ENCODE data around the gene TMEM205.
"Not testable (repeated sequence)": the region's sequence is repeated elsewhere in the genome, so short reads cannot be mapped to it uniquely, and the experiment has no call there.

Gene TMEM205

DNA sequence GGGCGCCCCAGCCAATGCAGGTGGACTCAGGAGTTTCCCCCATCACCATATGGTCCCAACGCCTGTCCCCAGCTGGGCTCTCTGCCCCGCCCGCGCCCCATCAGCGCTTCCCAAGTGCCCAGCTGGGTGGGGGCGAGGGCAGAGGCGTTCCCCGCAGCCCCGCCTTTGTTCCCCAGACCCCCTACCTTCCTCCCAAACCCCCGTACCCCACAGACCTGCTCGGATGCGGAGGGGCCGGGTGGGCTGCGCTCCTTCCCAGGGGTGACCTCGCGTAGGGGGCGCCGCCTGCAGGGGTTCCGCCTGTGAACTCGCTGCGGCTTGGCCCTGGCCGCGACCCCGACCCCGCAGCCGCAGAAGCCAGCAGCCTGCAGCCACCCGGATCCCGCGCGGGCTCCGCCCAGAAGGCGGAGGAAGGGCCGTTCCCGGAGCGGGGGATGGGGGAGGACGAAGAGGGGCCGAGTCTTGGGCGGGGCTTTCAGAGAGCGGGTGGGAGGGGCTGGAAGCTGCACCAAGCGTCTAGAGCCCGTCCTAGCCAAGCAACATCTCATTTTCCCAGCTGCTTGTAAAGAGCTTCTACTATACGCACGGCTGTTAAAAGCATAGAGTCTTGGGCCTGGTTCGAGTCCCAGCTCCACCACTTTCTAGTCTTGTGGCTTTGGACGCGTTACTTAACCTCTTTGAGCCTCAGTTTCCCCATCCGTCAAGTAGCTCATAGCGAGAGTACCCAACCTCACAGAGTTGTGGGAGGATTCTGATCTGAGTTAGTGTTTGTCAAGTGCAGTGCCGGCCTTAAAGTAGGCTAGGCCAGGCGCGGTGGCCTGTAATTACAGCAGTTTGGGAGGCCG lies 6.6 kb downstream of the TMEM205 start, which contains the start of gene RAB3D:
TSS of gene RAB3D (minus strand) at position 404 of the 845 bp plus-strand sequence. CDS start 2,258 bp downstream, outside the sequence.
- DNase-seq (ENCODE audit: low read depth), result peak; percentile 63

DNA sequence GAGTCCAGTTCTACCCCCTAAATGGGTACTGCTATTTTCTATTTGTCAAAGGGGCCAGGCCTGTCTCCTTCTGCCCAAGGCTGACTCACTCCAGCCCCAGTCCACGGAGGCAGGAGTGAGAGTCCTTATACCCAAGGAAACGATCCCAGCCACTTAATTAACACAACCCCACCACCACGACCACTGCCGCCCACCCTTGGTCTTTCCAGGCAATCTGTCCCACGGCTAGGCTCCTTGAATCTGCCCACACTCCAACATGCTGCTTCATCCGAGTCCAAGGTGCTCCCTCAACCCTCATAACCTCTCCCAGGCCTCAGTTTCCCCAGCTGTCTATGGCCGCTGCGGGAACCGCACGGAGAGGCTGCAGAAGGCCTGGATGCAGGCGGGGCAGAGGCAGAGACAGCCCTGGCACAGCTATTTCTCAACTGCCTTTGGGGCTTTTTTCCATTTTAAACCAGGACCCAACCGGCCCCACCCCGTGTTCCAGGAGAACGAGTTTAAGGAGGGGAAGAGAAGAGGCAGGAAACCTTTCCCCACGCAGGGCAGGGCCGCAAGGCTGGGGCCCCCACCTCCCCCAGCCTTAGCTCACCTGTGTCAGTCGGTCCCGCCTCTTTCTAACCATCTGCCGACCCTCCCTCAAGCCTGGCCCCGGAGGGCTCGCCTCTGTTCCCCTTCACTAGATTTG lies 7.4 kb downstream of the TMEM205 start:
- DNase-seq (ENCODE audit: low read depth), result no peak

DNA sequence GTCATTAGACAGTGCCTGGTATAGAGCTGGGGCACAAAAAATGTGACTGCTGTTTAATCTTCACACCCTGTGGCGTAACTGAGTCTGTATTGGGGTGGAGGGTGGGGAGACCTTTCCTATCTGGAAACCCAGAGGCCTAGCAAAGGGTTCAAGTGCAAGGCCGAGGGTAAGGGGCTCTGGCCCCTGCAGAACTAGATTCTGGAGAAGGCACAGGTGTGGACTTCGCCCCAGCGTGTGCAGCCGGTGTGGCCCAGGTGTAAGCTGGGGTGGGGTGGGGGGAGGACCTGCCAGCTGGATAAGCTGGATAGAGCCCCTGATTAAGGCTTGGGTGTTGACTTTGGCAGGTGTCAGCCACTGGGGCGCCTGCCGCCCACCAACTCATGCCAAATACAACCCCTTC lies 7.9 kb downstream of the TMEM205 start:
- DNase-seq (ENCODE audit: low read depth), result no peak

DNA sequence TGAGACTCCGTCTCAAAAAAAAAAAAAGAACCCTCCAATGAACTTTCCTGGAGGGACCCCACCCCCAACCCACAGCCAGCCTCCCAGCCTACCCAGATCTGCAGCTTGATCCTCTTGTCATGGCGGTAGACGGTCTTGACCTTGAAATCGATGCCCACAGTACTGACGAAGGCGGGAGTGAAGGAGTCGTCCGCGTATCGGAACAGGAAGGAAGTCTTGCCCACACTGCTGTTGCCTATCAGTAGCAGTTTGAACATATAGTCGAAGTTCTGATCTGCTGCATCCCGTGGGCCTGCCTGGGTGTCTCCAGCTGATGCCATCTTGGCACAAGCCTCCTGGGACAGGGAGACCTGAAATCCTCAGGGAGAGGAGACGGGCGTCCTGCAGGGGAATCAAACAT lies 9.0 kb downstream of the TMEM205 start:
- DNase-seq (ENCODE audit: low read depth), result no peak

DNA sequence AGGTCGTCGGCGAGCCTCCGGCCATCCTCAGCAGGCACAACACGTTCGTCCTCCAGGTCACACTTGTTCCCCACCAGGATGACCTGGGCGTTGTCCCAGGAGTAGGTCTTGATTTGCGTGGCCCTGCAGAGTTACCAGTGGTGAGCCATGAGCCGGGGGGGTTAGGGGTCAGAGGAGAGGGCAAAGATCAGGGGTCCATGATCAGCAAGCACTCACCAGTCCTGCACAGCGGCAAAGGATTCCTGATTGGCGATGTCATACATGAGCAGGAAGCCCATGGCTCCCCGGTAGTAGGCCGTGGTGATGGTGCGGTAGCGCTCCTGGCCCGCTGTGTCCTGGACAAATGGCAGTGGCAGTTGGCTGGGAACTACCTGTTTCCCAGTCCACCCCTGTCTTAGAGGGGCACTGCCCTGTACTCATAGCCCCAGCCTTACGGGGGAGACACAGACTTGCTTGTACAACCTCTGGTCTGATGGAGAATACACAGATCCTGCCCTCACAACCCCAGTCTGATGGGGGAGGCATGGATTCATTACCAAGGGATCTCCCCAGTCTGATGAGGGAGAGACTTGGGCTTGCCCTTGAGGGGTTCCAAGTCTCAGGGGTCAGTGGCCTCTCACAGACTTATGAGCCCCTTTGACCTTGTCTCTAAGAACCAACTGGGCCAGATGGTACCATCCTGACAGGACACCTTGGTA lies 10.5 kb downstream of the TMEM205 start:
- no peak for DNase-seq (ENCODE audit: low read depth)

DNA sequence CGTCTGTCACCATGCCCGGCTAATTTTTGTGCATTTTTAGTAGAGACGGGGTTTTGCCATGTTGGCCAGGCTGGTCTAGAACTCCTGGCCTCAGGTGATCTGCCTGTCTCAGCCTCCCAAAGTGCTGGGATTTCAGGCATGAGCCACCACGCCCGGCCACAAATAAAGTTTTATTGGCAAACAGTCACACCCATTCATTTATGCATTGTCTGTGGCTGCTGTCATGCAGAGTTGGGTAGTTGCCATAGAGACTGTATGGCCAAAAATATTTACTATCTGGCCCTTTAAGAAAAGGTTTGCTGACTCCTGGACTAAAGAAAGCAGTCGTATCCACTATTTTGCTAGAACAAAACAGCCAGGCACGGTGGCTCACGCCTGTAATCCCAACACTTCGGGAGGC lies 12.2 kb downstream of the TMEM205 start:
- not testable (repeated sequence) for DNase-seq (ENCODE audit: low read depth)

DNA sequence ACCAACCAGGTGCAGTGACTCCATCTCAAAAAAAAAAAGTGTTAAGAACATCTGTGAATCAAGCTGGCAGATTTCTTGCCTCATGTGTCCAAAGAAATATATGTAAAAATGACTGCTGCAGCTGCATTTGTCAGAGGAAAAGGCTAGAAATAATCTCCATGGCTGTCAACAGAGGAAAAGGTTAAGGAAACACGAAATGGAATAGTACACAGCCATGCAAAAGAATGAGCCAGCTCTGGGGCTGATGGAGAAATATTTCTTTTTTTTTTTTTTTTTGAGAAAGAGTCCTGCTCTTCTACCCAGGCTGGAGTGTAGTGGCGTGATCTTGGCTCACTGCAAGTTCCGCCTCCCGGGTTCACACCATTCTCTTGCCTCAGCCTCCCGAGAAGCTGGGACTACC lies 13.2 kb downstream of the TMEM205 start:
- DNase-seq (ENCODE audit: low read depth), result no peak

DNA sequence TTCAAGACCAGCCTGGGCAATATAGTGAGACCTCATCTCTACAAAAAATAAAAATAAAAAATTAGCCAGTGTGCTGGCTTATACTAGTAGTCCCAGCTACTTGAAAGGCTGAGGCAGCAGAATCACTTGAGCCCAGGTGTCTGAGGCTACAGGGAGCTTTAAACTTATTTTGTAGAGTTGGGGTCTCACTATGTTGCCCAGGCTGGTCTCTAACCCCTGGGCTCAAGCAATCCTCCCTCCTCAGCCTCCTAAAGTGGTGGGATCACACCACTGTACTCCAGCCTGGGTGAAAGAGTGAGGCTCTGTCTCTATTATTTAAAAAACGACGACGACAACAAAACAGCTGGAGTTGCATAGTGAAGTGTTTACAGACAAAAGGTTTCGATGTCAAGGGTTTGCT lies 14.6 kb downstream of the TMEM205 start:
- no peak for DNase-seq (ENCODE audit: low read depth)

DNA sequence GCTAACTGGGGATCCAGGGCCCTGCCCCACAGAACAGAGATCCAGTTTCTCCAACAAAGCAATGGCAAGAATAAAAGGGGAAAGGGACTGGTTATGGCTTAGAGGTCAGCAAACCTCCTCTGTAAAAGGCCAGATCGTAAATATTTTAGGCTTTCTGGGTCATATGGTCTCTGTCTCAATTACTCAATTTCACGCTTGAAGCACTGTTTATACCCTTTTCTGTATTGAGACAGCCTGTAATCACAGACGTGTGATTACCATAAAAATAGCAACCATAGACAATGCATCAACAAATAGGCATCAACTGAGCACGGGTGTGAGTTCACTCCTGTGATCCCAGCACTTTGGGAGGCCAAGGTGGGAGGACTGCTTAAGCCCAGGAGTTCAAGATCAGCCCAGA lies 15.9 kb downstream of the TMEM205 start:
- no peak for DNase-seq (ENCODE audit: low read depth)

DNA sequence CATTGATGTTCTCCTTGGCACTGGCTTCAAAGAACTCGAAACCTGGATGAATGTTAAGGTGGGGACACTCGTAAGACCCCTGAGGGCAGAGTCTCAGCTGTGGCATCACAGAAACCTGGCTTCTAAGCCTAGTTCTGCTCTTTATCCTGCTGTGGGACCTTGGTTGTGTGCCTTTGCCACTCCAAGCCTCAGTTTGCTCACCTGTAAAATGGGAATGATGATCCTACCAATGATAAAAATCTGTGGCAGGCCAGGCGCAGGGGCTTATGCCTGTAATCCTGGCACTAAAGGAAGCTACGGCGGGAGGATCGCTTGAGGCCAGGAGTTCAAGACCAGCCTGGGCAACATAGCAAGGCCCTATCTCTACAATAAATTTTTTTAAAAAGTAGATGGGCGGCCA lies 20.5 kb downstream of the TMEM205 start:
- DNase-seq (ENCODE audit: low read depth), result no peak

DNA sequence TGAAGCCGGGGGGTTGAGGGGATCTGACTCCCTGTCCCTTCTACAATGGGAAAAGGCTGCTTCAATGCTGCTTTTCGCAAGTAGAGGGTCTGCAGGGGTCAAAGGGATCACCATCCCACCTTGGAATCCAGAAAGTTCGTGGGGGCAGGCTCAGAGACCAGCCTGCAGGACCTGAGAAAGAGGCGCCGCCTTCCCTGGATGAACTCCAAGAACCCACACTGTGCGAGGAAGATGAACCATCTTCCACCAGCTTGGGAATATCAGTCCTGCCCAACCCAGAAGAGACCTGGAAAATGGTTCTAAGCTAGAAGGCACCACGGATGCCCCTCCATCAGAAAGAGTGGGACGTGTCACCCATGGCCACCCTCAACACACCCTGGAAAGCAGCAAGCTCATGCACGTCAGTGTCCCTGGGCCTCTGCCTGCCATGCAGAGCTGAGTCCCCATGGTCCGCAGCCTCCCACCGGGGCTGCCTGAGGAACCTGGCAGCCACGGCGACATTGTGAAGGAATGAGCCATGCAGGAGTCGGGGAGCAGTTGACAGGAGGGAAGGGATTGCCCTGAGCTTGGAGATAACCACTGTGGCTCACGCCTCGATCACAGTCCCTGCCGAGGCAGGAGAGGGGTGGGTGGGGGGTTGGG lies 21.2 kb downstream of the TMEM205 start:
- DNase-seq (ENCODE audit: low read depth), result no peak

DNA sequence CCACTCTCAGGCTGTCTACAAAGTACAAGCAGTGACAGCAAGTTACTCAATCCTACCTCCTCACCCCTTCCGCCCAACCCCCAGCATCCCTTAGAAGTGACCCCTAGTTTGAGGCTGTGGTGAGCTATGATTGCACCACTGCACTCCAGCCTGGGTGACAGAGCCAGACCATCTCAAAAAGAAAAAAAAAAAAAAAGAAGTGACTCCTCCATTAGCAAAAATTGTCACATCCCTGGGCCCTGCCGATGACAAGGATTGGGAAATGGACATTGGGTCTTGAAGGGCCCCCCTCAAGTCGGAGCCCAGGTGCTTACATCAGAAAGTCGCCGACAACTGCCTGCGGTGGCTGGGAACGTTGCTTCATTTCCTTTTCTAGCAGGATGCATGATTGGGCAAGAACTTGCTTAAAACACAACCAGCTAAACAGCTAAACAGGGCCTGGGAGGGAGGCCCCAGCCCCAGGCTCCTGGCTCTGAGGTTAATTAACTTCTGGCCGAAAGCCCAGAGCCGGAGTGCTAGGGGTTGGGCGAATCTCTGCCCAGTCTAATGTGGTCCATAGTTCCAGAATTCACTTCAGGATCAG lies 21.9 kb downstream of the TMEM205 start:
- DNase-seq (ENCODE audit: low read depth), result no peak

DNA sequence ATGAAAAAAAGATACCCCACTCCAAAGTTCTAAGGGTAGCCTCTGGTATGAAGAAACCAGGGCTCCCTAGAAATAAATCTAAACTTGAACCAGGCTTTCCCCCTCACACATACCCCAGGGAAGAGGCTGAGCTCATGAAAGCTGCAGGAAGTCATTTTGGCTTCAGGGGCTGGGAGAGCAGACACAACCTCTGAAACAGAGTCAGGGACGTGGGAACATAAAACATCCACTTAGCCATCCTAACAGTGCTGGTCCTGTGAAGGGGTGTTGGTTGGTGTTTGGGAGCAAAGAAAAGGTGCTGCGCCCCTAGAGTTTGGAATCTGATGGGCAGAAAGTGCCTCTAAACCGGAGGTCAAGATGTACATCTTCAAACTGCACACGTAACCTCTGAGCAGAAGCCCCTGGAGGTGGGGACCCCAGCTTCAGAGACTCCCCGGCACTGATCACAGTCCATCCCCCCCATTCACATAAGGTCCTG lies 22.4 kb downstream of the TMEM205 start:
- DNase-seq (ENCODE audit: low read depth), result no peak

DNA sequence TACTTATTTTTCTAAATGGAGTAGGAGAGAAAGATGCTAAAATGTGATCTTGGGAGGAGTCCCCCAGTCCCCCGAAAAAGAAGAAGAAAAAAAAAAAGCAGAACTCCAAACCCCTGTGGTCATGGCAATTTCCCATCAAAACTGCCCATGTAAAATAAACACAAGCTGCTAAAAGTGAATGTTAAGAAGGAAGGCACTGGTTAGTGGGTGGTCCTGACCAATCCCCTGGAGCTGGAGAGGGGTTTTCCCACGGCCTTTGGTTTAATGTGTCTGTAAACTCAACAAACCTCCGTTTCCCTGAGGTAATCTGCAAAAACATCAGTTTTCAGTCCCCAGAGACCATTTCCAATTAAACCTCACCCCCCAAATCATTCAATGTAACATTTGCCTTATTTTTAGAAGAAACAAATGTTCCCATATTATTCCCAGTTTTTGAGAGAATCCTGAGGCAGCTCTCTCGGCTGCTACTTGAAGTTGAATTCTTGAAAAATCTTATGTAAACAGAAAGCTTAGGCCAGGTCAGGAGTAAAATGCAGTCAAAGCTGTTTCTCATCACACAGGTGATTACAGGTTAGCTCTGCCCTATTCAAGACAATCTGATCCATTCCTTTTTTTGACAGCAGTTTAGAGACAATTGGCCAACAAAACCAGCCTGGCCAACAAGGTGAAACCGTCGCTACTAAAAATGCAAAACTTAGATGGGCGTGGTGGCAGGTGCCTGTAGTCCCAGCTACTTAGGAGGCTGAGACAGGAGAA lies 23.6 kb downstream of the TMEM205 start:
- DNase-seq (ENCODE audit: low read depth), result no peak

DNA sequence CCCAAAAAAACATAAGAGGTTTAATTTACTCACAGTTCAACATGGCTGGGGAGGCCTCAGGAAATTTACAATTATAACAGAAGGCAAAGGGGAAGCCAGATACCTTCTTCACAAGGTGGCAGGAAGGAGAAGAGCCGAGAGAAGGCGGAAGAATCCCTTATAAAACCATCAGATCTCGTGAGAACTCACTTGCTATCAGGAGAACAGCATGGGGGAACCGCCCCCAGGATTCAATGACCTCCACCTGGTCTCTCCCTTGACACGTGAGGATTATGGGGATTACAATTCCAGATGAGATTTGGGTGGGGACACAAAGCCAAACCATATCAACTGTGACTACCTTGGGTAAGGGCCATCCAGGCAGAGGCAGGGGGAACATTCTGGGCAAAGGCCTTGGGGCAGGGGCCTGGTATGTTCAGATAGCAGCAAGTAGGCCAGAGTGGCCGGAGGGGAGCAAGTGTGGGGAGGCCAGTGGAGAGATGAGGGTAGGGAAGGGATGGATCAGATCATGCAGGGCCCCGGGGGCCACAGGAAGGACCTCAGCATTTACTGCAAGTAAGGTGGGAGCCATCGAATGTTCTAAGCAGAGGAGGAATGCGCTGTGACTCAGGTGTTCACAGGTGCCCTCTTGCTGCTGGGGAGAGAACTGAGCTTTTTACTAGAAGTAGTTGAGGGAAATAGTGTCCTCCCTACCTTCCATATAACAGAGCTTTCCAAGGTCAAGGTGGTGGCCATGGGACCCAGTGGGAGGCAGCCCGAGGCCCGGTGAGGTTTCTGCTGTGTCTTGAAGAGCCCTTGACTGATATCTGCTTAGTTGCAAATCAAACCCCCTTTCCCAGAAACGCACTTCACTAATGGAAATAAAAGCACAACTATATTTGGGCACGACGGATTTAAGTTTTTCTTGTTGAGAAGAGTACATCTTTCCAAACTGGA lies 24.6 kb downstream of the TMEM205 start:
- no peak for DNase-seq (ENCODE audit: low read depth)

DNA sequence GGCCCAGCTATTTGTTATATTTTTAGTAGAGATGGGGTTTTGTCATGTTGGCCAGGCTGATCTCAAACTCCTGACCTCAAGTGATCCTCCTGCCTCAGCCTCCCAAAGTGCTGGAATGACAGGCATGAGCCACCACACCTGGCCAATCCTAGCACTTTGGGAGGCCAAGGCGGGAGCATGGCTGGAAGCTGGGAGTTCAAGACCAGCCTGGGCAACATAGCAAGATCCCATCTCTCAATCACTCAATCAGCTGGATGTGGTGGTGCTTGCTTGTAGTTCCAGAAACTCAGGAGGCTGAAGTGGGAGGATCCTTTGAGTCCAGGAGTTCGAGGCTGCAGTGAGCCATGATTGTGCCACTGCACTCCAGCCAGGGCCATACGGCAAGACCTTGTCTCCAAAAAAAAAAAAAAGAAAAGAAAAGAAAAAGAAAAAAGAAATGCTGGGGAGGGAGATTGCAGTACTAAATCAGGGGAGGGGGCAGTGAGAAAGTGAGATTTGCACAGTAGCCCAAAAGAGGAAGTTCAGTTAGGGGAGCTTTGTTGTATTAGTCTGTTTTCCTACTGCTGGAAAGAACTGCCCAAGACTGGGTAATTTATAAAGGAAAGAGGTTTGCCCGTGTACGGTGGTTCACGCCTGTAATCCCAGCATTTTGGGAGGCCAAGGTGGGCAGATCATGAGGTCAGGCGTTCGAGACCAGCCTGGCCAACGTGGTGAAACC lies 25.6 kb downstream of the TMEM205 start:
- not testable (repeated sequence) for DNase-seq (ENCODE audit: low read depth)

DNA sequence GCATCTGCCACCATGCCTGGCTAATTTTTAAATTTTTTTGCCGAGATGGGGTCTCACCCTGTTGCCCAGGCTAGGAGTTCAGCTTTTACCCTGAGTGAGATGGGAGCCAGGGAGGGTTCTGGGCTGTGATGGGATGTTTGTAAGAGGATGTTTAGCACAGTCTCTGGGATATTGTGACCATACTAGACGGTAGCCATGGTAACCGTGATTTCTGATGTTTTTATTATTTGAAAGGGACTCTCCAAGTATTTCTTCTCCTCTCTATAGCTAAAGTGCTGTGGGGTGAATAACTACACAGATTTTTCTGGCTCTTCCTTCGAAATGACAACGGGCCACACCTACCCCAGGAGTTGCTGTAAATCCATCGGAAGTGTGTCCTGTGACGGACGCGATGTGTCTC lies 39.7 kb downstream of the TMEM205 start:
- no peak for DNase-seq (ENCODE audit: low read depth)

DNA sequence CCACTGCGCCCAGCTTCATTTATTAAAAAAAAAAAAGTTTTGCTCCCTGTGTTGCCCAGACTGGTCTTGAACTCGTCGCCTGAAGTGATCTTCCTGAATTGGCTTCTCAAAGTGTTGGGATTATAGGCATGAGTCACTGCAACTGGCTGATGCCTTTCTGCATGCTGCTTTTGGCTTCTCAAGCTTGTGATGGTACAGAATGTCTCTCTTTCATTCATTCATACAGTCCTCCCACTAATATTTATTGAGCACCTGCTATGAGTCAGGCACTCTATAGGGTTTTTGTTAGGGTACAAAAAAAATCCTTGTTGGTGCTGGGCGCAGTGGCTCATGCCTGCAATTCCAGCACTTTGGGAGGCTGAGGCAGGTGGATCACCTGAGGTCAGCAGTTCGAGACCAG lies 41.1 kb downstream of the TMEM205 start:
- DNase-seq (ENCODE audit: low read depth), result no peak

DNA sequence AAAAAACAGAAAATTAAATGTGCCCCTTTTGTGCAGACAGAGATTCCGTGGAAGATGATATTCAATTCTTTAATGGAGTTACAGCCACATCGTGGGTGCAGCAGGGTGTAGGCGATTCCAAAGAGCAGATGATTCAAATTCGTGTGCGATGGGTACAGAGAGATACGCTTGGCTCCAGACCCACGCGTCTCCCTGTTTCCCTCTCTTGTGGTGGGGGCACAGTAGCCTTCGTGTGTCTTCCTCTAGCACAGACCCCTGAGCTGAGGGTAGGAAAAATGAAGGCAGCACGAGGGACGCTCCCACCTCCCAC lies 45.3 kb downstream of the TMEM205 start:
- DNase-seq (ENCODE audit: low read depth), result no peak
